ENCODE data around the gene VWCE.
"Not testable (repeated sequence)": the region's sequence is repeated elsewhere in the genome, so short reads cannot be mapped to it uniquely, and the experiment has no call there.

VWCE gene

DNA sequence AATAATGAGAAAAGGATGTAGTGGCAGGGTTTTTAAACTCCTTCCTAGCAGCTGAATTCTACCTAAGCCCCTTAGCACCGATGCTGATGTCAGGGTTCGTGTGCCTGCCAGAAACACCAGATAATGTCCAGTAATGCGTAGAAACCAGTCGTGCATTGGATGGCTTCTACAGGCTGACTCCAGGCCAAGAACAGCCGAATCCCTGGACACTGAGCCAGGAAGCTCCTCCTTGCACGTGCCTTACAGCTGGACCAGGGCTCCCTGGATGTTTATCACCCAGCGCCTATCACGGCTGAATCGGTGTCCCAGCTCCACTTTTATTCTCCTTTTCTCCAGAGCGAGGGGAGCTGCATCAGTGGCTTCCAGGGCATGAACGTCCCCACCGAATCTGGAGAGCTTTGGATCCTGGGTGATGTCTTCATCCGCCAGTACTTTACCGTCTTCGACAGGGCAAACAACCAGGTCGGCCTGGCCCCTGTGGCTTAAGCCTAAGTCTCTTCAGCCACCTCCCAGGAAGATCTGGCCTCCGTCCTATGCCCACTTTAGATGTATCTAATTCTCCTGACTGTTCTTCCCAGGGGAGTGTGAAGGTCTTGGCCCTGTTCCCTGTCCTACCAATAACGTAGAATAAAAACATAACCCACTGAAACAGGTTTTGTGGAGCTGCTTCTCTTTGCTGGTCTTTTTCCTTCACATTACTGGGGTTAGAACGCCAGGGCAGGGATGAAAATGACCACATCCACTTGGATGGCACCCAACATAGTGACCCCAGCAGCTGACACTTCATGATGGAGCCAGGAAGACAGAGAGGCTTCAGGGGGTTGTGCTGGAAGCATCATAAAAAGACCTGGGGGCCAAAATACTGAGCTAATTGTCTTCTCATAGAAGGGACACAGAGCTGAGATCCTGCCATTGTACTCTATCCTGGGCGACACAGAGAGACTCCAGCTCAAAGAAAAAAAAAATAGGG lies 44.0 kb downstream of the VWCE start:
- not testable (repeated sequence) for FAIRE-seq

DNA sequence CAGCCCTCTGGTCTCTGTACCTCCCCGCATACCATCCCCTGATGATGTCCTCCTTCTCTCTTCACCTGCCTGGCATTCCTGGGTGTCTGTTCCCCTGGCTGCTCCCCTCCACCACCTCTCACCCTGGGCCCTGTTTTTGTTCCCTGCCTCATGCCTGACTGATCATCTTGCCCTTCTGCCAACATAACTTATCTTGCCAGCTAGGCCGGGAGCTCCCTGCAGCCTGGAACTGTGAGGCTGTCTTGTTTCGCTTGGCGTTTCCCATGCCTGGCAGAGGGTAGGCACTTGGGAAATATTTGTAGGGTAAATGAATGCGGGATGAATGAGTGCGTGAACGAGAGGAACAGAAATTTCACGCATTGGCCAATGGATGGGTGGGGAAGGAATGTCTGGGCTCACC lies 45.9 kb downstream of the VWCE start:
- not testable (repeated sequence) for FAIRE-seq

DNA sequence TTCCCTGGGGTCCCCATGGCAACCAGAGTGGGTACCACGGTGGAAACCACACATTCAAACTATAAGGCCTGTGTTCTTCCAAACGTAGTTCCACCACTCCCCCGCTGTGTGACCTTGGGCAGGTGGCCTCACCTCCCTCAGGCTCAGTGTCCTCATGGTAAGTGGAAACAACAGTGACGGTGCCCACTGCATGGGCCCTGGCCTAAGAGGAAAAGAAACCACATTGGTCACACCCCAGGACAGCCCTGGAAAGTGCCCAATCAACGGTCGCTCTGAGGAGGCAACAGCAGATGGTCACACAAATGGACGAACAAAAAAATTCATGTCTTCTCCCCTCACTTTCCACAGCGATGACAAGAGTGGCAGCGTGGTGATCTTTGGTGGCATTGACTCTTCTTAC lies 47.0 kb downstream of the VWCE start:
- FAIRE-seq = not testable (repeated sequence)

DNA sequence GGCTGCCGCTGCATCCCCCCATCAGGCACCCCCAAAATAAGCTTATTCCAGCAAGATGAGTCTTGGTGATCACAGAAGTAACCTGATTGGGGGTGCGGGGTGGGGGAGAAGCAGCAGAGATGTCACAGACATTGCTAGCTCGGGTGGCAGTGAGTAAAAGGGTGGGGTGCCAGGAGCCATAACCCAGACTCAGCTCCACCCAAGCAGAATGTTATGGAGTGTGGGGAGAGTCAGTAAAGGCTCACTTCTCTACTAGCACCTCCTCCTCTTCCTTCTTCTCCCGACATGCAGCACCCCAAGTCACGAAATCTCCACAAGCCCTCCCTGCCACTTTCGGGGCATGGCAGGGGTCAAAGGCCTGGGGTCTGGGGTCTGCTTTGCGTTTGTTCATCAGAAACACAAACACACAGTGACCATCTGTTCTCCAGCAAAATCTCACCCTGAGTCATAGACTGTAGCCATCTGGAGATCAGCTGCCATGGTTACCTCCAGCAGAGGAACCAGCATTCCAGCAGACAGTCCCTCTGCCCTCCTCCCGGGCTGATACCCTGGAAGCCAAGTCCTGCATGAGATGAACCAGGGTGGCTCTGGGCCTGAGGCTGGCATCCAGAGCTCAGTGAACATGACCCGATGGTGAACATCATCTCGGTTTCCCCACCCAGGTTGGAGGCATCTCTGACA lies 49.7 kb downstream of the VWCE start:
- FAIRE-seq = not testable (repeated sequence)

DNA sequence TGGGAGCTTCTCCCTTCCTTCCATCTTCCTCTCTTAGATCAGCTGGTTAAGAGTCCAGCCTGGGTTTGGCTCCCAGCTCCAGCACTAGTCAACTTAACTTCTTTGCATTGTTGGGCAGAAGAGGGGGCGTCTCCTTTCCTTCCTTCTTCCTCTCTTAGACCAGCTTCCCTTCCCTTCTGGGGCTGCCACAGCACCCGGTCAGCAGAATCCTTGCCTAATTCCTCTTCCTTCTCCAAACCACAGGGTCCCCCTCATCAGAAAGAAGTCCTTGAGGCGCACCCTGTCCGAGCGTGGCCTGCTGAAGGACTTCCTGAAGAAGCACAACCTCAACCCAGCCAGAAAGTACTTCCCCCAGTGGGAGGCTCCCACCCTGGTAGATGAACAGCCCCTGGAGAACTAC lies 53.6 kb downstream of the VWCE start:
- not testable (repeated sequence) for FAIRE-seq

DNA sequence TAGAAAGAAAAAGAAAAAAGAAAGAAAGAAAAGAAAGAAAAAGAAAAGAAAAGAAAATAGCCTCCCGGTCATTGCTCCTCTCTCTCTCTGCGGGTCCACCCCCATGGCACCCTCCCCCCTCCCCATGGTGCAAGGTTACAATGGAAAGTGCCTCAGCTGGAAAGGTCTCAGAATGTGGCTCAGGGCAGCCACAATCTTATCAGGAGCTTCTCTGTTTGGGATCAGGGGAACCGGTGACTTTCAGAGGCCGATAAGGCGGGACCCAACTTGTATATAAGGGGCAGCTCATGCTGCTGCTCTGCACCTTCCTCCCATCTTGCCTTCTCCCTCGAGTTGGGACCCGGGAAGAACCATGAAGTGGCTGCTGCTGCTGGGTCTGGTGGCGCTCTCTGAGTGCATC lies 54.2 kb downstream of the VWCE start, which contains the start of gene PGA5:
Gene PGA5 (plus strand): TSS at position 301 of the 400 bp plus-strand sequence. CDS start 52 bp downstream, at position 353.
- FAIRE-seq = not testable (repeated sequence)

DNA sequence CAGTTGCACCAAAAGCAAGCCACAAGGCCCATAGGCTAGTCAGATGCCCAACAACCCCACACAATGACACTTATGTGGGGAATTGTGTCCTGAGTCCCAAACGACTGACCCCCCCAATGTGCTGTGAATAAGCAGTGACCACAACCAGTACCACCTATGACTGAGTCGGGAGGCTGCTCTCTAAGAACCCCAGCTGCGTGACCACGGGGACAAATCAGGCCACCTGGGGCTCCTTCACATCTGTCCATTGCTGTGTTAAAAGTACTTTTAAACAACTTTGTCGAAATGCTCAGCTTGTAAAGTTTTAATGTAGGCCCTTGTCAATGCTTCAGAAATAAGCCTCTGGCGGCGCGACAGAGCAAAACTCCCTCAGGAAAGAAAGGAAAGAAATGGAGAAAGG lies 54.8 kb downstream of the VWCE start:
- not testable (repeated sequence) for FAIRE-seq

DNA sequence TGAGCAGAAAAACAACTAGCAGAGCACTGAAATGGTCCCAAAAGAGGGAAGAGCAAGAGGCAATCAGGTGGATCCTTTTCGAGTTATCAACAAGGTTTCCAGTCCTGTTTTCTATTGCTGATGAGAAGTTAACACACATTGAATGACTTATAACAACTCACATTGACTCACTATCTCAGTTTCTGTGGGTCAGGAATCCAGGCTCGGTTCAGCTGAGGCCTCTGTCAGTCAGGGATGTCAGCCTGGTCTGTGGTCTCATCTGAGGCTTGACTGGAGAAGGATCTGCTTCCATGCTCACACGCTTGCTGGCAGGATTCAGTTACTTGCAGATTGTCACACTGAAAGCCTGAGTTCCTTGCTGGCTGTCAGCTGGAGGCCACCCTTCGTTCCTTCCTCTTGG lies 58.0 kb downstream of the VWCE start:
- FAIRE-seq = not testable (repeated sequence)

DNA sequence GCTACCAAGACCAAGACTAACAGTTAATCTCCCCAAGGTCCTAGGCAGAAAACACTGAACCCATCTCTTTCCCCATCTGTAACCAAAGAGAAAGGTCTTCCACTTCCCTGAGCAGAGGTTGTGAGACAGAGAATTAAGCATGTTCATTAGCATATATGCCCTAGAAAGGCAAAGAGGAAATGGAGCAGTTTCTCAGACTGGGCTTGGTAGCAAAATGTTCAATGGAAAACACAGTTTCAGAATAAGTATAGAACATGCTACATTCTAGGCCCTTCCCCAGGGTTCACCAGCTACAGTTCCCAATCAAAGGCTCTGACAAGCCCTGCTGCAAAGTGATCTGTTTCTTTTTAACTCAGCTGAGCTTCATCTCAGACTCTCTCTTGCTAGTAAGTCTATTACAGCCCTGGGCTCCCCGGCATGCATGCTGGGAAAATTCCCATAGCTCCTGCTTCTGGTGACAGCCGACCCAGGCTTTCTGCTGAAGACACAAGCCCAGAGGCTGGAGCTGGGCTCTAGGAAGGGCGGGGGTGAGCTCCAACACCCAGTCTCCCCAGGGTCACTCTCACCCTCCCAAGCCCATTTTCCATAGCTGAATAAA lies 62.5 kb downstream of the VWCE start:
- not testable (repeated sequence) for FAIRE-seq

DNA sequence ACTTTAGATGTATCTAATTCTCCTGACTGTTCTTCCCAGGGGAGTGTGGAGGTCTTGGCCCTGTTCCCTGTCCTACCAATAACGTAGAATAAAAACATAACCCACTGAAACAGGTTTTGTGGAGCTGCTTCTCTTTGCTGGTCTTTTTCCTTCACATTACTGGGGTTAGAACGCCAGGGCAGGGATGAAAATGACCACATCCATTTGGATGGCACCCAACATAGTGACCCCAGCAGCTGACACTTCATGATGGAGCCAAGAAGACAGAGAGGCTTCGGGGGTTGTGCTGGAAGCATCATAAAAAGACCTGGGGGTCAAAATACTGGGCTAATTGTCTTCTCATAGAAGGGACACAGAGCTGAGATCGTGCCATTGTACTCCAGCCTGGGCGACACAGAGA lies 63.5 kb downstream of the VWCE start:
- not testable (repeated sequence) for FAIRE-seq

DNA sequence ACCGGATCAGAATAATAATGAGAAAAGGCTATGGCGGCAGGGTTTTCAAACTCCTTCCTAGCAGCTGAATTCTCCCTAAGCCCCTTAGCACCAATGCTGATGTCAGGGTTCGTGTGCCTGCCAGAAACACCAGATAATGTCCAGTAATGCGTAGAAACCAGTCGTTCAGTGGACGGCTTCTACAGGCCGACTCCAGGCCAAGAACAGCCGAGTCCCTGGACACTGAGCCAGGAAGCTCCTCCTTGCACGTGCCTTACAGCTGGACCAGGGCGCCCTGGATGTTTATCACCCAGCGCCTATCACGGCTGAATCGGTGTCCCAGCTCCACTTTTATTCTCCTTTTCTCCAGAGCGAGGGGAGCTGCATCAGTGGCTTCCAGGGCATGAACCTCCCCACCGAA lies 64.1 kb downstream of the VWCE start:
- not testable (repeated sequence) for FAIRE-seq

DNA sequence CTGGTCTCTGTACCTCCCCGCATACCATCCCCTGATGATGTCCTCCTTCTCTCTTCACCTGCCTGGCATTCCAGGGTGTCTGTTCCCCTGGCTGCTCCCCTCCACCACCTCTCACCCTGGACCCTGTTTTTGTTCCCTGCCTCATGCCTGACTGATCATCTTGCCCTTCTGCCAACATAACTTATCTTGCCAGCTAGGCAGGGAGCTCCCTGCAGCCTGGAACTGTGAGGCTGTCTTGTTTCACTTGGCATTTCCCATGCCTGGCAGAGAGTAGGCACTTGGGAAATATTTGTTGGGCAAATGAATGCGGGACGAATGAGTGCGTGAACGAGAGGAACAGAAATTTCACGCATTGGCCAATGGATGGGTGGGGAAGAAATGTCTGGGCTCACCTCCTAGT lies 65.7 kb downstream of the VWCE start:
- FAIRE-seq = not testable (repeated sequence)

DNA sequence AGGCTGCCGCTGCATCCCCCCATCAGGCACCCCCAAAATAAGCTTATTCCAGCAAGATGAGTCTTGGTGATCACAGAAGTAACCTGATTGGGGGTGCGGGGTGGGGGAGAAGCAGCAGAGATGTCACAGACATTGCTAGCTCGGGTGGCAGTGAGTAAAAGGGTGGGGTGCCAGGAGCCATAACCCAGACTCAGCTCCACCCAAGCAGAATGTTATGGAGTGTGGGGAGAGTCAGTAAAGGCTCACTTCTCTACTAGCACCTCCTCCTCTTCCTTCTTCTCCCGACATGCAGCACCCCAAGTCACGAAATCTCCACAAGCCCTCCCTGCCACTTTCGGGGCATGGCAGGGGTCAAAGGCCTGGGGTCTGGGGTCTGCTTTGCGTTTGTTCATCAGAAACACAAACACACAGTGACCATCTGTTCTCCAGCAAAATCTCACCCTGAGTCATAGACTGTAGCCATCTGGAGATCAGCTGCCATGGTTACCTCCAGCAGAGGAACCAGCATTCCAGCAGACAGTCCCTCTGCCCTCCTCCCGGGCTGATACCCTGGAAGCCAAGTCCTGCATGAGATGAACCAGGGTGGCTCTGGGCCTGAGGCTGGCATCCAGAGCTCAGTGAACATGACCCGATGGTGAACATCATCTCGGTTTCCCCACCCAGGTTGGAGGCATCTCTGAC lies 68.5 kb downstream of the VWCE start:
- not testable (repeated sequence) for FAIRE-seq

DNA sequence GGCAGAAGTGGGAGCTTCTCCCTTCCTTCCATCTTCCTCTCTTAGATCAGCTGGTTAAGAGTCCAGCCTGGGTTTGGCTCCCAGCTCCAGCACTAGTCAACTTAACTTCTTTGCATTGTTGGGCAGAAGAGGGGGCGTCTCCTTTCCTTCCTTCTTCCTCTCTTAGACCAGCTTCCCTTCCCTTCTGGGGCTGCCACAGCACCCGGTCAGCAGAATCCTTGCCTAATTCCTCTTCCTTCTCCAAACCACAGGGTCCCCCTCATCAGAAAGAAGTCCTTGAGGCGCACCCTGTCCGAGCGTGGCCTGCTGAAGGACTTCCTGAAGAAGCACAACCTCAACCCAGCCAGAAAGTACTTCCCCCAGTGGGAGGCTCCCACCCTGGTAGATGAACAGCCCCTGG lies 72.4 kb downstream of the VWCE start:
- not testable (repeated sequence) for FAIRE-seq

DNA sequence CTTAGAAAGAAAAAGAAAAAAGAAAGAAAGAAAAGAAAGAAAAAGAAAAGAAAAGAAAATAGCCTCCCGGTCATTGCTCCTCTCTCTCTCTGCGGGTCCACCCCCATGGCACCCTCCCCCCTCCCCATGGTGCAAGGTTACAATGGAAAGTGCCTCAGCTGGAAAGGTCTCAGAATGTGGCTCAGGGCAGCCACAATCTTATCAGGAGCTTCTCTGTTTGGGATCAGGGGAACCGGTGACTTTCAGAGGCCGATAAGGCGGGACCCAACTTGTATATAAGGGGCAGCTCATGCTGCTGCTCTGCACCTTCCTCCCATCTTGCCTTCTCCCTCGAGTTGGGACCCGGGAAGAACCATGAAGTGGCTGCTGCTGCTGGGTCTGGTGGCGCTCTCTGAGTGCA lies 73.1 kb downstream of the VWCE start, which contains the start of gene PGA4:
Gene PGA4 (plus strand): TSS at position 301 of the 400 bp plus-strand sequence. CDS start 54 bp downstream, at position 355.
- FAIRE-seq = not testable (repeated sequence)

DNA sequence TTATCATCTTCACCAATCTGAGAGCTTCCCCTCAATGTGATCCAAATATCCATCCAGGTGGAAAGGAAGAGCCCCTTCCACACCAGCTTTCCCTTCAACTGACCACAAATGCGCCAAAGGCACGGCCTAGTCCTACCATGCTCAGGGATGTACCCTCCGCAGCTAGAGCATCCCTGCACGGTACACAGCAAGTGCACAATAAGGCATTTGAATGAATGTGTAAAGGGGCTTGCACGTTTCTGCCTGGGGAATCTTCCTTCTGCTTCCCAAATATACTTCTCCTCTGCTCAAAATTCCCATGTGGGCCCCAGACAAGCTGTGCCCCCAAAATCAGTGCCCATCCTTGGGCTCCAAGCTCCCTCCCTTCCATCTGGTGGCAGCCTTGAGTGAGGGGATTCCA lies 76.1 kb downstream of the VWCE start:
- not testable (repeated sequence) for FAIRE-seq

DNA sequence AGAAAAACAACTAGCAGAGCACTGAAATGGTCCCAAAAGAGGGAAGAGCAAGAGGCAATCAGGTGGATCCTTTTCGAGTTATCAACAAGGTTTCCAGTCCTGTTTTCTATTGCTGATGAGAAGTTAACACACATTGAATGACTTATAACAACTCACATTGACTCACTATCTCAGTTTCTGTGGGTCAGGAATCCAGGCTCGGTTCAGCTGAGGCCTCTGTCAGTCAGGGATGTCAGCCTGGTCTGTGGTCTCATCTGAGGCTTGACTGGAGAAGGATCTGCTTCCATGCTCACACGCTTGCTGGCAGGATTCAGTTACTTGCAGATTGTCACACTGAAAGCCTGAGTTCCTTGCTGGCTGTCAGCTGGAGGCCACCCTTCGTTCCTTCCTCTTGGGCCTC lies 76.8 kb downstream of the VWCE start:
- not testable (repeated sequence) for FAIRE-seq

DNA sequence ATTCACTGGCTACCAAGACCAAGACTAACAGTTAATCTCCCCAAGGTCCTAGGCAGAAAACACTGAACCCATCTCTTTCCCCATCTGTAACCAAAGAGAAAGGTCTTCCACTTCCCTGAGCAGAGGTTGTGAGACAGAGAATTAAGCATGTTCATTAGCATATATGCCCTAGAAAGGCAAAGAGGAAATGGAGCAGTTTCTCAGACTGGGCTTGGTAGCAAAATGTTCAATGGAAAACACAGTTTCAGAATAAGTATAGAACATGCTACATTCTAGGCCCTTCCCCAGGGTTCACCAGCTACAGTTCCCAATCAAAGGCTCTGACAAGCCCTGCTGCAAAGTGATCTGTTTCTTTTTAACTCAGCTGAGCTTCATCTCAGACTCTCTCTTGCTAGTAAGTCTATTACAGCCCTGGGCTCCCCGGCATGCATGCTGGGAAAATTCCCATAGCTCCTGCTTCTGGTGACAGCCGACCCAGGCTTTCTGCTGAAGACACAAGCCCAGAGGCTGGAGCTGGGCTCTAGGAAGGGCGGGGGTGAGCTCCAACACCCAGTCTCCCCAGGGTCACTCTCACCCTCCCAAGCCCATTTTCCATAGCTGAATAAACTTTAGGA lies 81.3 kb downstream of the VWCE start:
- not testable (repeated sequence) for FAIRE-seq

DNA sequence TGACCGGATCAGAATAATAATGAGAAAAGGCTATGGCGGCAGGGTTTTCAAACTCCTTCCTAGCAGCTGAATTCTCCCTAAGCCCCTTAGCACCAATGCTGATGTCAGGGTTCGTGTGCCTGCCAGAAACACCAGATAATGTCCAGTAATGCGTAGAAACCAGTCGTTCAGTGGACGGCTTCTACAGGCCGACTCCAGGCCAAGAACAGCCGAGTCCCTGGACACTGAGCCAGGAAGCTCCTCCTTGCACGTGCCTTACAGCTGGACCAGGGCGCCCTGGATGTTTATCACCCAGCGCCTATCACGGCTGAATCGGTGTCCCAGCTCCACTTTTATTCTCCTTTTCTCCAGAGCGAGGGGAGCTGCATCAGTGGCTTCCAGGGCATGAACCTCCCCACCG lies 82.9 kb downstream of the VWCE start:
- FAIRE-seq = not testable (repeated sequence)

DNA sequence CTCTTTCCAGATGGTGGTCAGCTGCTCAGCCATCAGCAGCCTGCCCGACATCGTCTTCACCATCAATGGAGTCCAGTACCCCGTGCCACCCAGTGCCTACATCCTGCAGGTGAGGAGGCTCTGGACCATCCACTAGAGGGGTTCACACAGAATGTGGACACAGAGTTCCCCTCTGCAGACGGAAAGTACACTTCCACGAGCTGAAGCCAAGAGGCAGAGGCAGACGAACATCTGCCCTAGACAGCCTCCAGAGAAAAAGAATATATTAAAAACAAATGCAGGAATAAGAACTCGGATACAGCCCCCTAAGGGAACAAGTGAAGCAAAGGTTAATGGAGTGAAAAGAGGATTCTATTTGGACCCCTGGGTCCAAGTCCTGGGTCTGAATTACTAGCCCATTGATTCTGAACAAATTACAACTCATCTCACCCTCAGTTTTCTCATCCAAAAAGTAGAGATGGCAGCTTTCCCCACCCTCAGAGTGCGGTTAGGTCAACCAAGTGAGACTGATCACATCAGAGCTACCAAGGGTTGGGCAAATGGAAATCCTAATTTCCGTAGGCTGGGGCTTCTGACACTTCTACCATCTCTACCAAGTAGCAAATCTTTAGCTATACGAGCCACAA lies 83.7 kb downstream of the VWCE start:
- FAIRE-seq = not testable (repeated sequence)

DNA sequence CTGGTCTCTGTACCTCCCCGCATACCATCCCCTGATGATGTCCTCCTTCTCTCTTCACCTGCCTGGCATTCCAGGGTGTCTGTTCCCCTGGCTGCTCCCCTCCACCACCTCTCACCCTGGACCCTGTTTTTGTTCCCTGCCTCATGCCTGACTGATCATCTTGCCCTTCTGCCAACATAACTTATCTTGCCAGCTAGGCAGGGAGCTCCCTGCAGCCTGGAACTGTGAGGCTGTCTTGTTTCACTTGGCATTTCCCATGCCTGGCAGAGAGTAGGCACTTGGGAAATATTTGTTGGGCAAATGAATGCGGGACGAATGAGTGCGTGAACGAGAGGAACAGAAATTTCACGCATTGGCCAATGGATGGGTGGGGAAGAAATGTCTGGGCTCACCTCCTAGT lies 84.5 kb downstream of the VWCE start:
- not testable (repeated sequence) for FAIRE-seq
